ENCODE data around the gene ARAP2.
A peak's percentile ranks its signal among the peaks of the same experiment; 100 is the strongest.

Gene ARAP2

DNA sequence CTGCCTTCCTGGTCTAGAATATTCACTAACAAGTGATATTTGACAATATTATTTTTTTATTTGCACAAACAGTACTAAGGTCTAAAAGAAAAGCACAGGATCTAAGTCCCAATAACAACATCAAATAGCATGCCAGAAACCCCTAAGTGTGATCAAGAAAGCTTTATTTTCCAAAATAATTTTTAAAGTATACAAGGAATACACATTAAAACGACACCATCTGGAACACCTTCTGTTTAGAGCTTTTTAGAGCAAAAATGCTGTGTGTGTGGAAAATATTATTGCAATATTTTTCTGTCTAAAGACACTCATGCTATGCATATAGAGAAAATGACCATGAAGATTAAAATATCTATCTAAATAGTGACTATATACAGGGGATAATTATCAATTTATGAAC, 103.1 kb downstream of the ARAP2 start:
- H3K27ac Mint-ChIP-seq: no peak overlapping the region
- peaks cover 15% of the 10 kb centered on the region for H3K4me1 Mint-ChIP-seq
- H3K9me3 Mint-ChIP-seq: no peaks in the 10 kb centered on the region
- peaks cover 24% of the 10 kb centered on the region for H3K36me3 Mint-ChIP-seq
- no peaks in the 10 kb centered on the region for H3K27me3 Mint-ChIP-seq
- H3K4me3 Mint-ChIP-seq: no peak overlapping the region

- H3K27ac Mint-ChIP-seq: no peak overlapping the region
- H3K27me3 Mint-ChIP-seq: no peaks in the 10 kb centered on the region
- no peak overlapping the region for H3K4me3 Mint-ChIP-seq
- H3K4me1 Mint-ChIP-seq: peaks cover 15% of the 10 kb centered on the region
- peaks cover 17% of the 10 kb centered on the region for H3K36me3 Mint-ChIP-seq
- no peaks in the 10 kb centered on the region for H3K9me3 Mint-ChIP-seq
These were observed 103.9 kb downstream of the ARAP2 start for GRCh38 chr4:36140421-36140820.

DNA sequence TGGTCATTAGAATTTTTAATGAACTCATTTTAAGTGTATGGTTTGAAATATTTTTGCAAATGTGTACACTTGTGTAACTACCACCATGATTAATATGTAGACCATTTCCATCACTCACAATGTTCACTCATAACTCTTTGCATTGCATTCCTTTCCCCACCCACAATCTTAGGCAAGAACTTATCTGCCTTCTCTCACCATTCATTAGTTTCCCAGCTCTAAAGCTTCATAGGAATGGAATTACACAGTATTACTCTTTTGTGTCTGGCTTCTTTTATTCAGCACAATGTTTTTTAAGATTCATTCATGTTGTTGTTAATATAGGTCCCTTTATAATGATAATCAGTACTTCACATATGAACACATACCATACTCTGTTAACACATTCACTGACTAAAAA, 106.1 kb downstream of the ARAP2 start:
- Mint-ChIP-seq H3K27ac (no peak overlapping the region), H3K27me3 (no peaks in the 10 kb centered on the region), H3K36me3 (peaks cover 12% of the 10 kb centered on the region), H3K9me3 (no peaks in the 10 kb centered on the region), H3K4me1 (peaks cover 15% of the 10 kb centered on the region), H3K4me3 (no peak overlapping the region)

DNA sequence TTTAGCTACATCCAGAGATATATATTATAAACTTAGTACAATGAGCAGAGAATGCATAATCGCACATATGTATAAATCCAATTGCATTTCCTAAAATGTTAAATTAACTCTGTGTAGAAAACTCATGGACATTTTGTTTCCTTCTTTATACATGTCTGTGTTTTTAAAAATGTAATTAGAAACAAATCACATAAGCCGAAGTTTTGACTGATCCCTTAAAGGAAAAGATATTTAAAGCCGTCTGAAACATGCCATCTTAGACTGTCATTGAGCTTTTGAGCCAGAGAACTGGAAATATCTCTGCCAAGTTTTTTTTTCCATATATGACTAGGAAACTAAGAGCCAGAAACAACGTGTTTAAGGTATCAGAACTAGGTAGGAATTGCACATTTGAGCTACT, 107.0 kb downstream of the ARAP2 start:
- H3K27ac Mint-ChIP-seq: no peak overlapping the region
- H3K27me3 Mint-ChIP-seq: no peaks in the 10 kb centered on the region
- no peaks in the 10 kb centered on the region for H3K9me3 Mint-ChIP-seq
- peaks cover 10% of the 10 kb centered on the region for H3K4me1 Mint-ChIP-seq
- no peak overlapping the region for H3K4me3 Mint-ChIP-seq
- peaks cover 12% of the 10 kb centered on the region for H3K36me3 Mint-ChIP-seq

GRCh38 chr4:36133658-36134057, 110.7 kb downstream of the ARAP2 start:
- H3K4me3 Mint-ChIP-seq: no peak overlapping the region
- no peaks in the 10 kb centered on the region for H3K27me3 Mint-ChIP-seq
- H3K9me3 Mint-ChIP-seq: no peaks in the 10 kb centered on the region
- no peaks in the 10 kb centered on the region for H3K4me1 Mint-ChIP-seq
- H3K27ac Mint-ChIP-seq: no peak overlapping the region
- peaks cover 15% of the 10 kb centered on the region for H3K36me3 Mint-ChIP-seq

DNA sequence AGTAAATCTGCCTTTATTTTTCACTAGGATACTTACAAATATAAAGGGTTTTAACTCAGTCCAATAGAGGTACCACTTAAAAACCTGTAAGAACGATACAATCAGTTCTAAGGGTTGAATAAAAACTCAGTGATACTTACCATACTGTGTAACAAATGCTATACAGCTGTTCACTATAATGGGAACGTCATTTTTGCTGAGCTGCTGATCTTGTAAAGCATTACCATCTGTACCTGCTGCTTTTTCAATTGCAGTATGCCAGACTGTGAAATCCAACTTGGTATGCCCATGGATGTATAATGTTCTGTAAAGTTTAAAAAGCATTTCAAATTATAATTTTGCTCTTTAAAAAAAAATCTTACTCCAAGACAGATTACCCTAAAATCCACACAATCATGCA, 111.2 kb downstream of the ARAP2 start:
- Mint-ChIP-seq H3K27me3 (no peaks in the 10 kb centered on the region), H3K4me1 (no peaks in the 10 kb centered on the region), H3K36me3 (peaks cover 12% of the 10 kb centered on the region), H3K9me3 (no peaks in the 10 kb centered on the region), H3K4me3 (no peak overlapping the region), H3K27ac (no peak overlapping the region)

GRCh38 chr4:36130641-36131040, 113.7 kb downstream of the ARAP2 start:
- no peaks in the 10 kb centered on the region for H3K9me3 Mint-ChIP-seq
- H3K36me3 Mint-ChIP-seq: peaks cover 10% of the 10 kb centered on the region
- no peaks in the 10 kb centered on the region for H3K27me3 Mint-ChIP-seq
- no peaks in the 10 kb centered on the region for H3K4me1 Mint-ChIP-seq
- no peak overlapping the region for H3K27ac Mint-ChIP-seq
- no peak overlapping the region for H3K4me3 Mint-ChIP-seq

DNA sequence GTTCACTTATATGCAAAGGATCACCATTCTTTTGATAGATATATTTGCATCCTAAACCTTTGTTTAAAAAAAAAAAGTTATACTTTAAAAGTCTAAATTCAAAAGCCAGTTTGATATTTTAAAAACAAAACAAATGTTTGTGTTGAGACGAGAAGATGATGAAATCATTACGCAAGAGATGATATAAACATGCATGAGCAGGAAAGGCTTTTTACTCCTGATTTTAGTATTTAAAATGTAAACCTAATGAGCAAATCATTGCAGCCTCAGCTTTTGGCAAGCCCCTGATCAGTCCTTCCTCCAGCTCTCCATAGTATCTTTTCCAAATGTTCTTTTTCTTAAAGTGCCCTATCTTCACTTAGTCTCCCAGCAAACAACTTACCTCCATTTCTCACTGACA, 115.6 kb downstream of the ARAP2 start:
- Mint-ChIP-seq H3K4me3 (no peak overlapping the region), H3K27ac (no peak overlapping the region), H3K36me3 (peaks cover 19% of the 10 kb centered on the region), H3K4me1 (no peaks in the 10 kb centered on the region), H3K9me3 (no peaks in the 10 kb centered on the region), H3K27me3 (no peaks in the 10 kb centered on the region)

DNA sequence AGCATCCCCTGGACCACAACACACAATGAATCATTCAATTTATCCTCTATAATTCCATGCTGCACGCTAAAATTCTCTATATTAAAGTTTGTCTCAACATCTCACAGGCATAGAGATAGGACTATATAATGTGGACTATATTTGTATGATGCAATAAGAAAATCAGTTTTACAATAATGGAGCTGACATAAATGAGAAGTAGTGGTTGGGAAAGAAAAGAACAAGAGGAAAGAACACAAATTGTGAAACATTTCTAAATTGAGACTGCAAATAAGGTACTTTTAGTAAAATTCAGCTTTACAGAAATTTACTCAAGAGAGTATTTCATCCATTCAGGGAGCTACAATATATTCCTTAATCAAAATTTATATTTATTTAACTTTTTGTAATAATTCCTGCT, 120.4 kb downstream of the ARAP2 start:
- H3K36me3 Mint-ChIP-seq: peaks cover 28% of the 10 kb centered on the region
- H3K4me1 Mint-ChIP-seq: no peaks in the 10 kb centered on the region
- no peaks in the 10 kb centered on the region for H3K9me3 Mint-ChIP-seq
- no peak overlapping the region for H3K27ac Mint-ChIP-seq
- no peaks in the 10 kb centered on the region for H3K27me3 Mint-ChIP-seq
- H3K4me3 Mint-ChIP-seq: no peak overlapping the region

DNA sequence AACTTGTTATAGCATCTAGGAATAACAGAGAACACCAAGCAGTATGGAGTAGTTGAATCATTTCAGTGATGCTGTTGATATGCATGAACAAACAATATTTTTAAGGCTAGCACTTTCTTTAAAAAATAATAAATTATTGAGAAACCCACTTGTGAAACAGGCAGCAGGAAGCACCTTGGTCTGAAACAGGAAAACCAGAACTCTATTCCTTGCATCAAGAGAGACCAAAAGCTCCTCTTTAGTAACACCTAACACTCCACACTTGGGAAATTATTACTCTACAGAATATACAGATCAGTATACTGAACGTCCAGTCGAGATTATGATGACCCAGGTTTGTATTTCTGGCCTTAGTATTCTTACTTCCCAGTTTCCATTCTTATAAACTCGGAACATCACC, 129.0 kb downstream of the ARAP2 start:
- peaks cover 22% of the 10 kb centered on the region for H3K36me3 Mint-ChIP-seq
- no peaks in the 10 kb centered on the region for H3K4me1 Mint-ChIP-seq
- H3K27ac Mint-ChIP-seq: no peak overlapping the region
- no peak overlapping the region for H3K4me3 Mint-ChIP-seq
- no peaks in the 10 kb centered on the region for H3K27me3 Mint-ChIP-seq
- no peaks in the 10 kb centered on the region for H3K9me3 Mint-ChIP-seq

GRCh38 chr4:36111172-36111571, 133.1 kb downstream of the ARAP2 start:
- Mint-ChIP-seq H3K27ac (no peak overlapping the region), H3K27me3 (no peaks in the 10 kb centered on the region), H3K36me3 (peaks cover 15% of the 10 kb centered on the region), H3K4me3 (no peak overlapping the region), H3K9me3 (no peaks in the 10 kb centered on the region), H3K4me1 (no peaks in the 10 kb centered on the region)

DNA sequence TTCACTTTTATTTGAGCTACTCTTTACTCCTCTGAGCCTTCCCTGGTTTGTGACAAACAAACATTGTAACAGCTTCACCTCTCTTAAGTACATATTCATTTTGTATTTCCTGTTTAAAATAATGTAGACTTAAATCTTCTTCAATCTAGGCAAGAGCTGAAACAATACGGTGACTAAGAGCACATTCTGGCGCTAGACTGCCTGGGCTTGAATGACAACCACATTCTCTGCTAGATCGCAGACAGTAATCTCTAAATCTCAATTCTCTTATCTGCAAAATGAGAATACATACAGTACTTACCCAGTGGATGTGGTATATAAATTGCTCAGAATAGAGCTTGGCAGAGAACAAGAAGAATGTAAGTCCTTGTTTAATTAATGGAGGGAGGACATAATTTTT, 144.8 kb downstream of the ARAP2 start:
- Mint-ChIP-seq H3K4me3 (no peak overlapping the region), H3K36me3 (peaks cover 36% of the 10 kb centered on the region), H3K27ac (no peak overlapping the region), H3K27me3 (no peaks in the 10 kb centered on the region), H3K9me3 (no peaks in the 10 kb centered on the region), H3K4me1 (no peaks in the 10 kb centered on the region)

- no peaks in the 10 kb centered on the region for H3K4me1 Mint-ChIP-seq
- H3K4me3 Mint-ChIP-seq: no peak overlapping the region
- H3K9me3 Mint-ChIP-seq: no peaks in the 10 kb centered on the region
- no peaks in the 10 kb centered on the region for H3K27me3 Mint-ChIP-seq
- peaks cover 16% of the 10 kb centered on the region for H3K36me3 Mint-ChIP-seq
- no peak overlapping the region for H3K27ac Mint-ChIP-seq
These were observed 149.3 kb downstream of the ARAP2 start for GRCh38 chr4:36094995-36095394.

- no peaks in the 10 kb centered on the region for H3K9me3 Mint-ChIP-seq
These were observed 152.3 kb downstream of the ARAP2 start for GRCh38 chr4:36091997-36092396.

DNA sequence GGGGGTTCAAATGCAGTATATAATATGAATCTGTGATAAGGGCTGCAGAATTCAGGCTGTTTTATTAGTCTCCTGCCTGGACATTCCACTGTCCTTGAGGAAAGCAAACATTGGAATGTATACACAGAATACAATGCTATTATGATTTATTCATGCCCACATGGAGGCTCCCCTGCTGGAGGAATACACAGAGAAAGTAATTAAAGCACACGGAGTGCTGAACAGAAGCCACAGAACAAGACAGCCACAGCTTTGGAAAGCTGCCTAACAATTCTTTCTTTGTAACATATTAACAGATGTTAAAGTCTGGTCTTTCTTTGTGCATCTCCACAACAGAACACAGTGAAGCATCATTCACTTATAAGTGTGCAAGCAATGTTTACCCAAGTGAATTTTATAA, 155.8 kb downstream of the ARAP2 start:
- Mint-ChIP-seq H3K4me3 (no peak overlapping the region), H3K9me3 (no peaks in the 10 kb centered on the region), H3K36me3 (peaks cover 9% of the 10 kb centered on the region), H3K27ac (no peak overlapping the region), H3K27me3 (no peaks in the 10 kb centered on the region), H3K4me1 (peaks cover 6% of the 10 kb centered on the region)

More at GRCh38 chr4:36091997-36092396, 152.3 kb downstream of the ARAP2 start:
- Mint-ChIP-seq H3K36me3 (peaks cover 4% of the 10 kb centered on the region), H3K27me3 (no peaks in the 10 kb centered on the region), H3K4me3 (no peak overlapping the region), H3K27ac (no peak overlapping the region), H3K4me1 (no peaks in the 10 kb centered on the region)

- Mint-ChIP-seq H3K4me3 (no peak overlapping the region), H3K9me3 (no peaks in the 10 kb centered on the region), H3K27ac (peak overlapping the region; percentile 60), H3K36me3 (peaks cover 9% of the 10 kb centered on the region), H3K27me3 (no peaks in the 10 kb centered on the region), H3K4me1 (peaks cover 6% of the 10 kb centered on the region)
These were observed 158.0 kb downstream of the ARAP2 start for GRCh38 chr4:36086261-36086786.

DNA sequence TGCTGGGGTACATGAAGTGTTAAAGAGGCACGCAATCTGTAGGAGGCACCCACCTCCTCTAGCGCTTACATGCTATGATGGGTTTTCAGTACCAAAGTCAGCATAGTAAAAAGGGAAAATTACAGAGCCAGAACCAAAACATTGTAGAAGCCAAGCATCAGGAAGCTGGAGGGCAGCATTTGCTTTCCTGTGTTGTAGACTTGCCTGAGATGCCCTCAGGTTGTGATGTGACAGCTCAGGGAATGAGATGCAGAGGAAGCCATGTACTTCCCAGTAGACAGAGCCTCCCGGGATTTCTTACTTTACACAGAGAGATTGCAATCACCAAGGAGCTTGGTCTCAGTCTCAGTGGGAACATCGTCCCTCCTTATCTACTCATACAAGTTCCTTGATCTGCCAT, 161.5 kb downstream of the ARAP2 start:
- Mint-ChIP-seq H3K4me3 (no peak overlapping the region), H3K27me3 (no peaks in the 10 kb centered on the region), H3K9me3 (no peaks in the 10 kb centered on the region), H3K27ac (no peak overlapping the region), H3K4me1 (peaks cover 6% of the 10 kb centered on the region), H3K36me3 (peaks cover 9% of the 10 kb centered on the region)
